HFF-Myc (cell line): ENCODE results near the gene SORL1-AS1.

Experiments used
- DNase-seq: peaks from one replicate; pipeline ENCODE4 v3.0.0-alpha.2; 2011; ENCODE audit warnings: low read depth; ENCODE audit errors: extremely low read depth
- H3K4me3 ChIP-seq: replicated peaks from 2 replicates; pipeline ENCODE4 v1.5.1; 2011; ENCODE audit warnings: low read depth, mild to moderate bottlenecking, control low read depth, low read length
- TF ChIP-seq, protein P1 (sequence below): IDR thresholded peaks from 2 replicates; pipeline ENCODE4 v1.5.1; 2012; ENCODE audit warnings: mild to moderate bottlenecking, low read depth, low read length, control low read depth; ENCODE audit errors: missing control alignments

Gene SORL1-AS1

GRCh38 chr11:121448011-121448410, 4.8 kb downstream of the SORL1-AS1 start:
- TF ChIP-seq, protein P1, sequence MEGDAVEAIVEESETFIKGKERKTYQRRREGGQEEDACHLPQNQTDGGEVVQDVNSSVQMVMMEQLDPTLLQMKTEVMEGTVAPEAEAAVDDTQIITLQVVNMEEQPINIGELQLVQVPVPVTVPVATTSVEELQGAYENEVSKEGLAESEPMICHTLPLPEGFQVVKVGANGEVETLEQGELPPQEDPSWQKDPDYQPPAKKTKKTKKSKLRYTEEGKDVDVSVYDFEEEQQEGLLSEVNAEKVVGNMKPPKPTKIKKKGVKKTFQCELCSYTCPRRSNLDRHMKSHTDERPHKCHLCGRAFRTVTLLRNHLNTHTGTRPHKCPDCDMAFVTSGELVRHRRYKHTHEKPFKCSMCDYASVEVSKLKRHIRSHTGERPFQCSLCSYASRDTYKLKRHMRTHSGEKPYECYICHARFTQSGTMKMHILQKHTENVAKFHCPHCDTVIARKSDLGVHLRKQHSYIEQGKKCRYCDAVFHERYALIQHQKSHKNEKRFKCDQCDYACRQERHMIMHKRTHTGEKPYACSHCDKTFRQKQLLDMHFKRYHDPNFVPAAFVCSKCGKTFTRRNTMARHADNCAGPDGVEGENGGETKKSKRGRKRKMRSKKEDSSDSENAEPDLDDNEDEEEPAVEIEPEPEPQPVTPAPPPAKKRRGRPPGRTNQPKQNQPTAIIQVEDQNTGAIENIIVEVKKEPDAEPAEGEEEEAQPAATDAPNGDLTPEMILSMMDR: no peak
- no peak for DNase-seq
- no peak overlapping the region for H3K4me3 ChIP-seq

DNA sequence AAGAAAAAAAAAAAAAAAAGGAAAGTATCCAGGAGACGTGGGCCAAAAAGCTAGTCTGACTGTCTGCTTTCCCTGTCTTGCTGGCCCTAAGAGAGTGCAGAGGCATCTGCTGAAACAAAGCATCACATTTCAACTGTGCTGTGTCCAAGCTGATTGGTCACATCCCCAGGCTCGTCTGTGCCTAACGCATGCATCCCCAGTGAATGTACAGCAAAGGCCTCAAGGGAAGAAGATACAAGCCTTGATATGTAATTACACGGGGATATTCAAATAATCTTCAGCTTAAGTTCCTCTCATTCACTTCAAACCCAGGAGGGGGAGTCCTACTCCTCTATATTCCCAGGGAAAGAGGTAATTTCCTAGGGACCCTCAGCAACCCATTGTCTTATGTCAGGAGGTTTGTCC, 6.0 kb downstream of the SORL1-AS1 start:
- no peak overlapping the region for H3K4me3 ChIP-seq
- no peak for DNase-seq
- TF ChIP-seq, protein P1: no peak

GRCh38 chr11:121445071-121445768, 7.5 kb downstream of the SORL1-AS1 start:
- TF ChIP-seq, protein P1: no peak
- no peak for DNase-seq
- H3K4me3 ChIP-seq: no peak overlapping the region

DNA sequence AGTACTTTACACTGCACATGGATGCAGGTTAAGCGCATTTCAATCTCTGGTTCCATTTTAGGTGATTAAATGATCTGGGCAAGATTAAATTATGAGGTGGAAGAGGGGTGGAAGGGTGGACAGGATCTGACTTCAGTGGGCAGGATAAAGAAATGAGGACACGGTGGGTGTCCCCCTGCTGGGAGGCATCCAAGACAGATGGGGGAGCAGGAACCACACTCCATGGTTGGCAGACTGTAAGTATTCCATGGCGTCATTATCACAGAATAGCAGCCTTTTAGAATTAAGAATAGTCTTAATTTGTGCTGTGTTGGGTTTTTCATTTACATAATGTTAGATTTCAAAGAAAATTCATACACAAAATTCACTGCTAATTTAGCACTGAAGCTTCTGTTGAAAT, 8.2 kb downstream of the SORL1-AS1 start:
- DNase-seq: no peak
- TF ChIP-seq, protein P1: no peak
- H3K4me3 ChIP-seq: no peak overlapping the region

- no peak overlapping the region for H3K4me3 ChIP-seq
- DNase-seq: no peak
- TF ChIP-seq, protein P1: no peak
Measured at GRCh38 chr11:121443688-121444275, 9.0 kb downstream of the SORL1-AS1 start.

DNA sequence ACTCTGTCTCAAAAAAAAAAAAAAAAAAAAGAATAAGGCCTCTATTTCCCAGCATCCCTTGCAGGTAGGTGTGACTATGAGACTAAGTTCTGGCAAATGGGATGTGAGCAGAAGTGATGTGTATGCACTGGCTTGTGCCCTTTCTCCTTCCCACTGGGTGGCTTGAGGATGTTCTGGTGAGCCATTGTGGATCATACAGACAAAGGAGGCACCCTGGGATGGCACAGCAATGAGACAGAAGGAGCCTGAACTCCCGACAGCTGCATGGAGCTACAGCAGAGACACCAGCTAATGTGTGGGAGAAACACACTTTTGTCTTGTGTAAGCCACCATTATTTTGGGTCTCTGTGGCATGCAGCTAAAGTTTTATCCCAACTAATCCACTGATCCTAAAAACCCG, 11.2 kb downstream of the SORL1-AS1 start:
- no peak for DNase-seq
- TF ChIP-seq, protein P1: no peak
- H3K4me3 ChIP-seq: no peak overlapping the region
